A673 (cell line): ENCODE data around the gene MAGEB6B. TPM values are rescaled to one million over a fixed set of nuclear protein-coding genes. Genes with fewer than 3 reads are reported as not detected.

ENCODE experiments used
- Bru-seq: library from RNA; stranded (reverse); fragments of 400-500 nt; gene quantifications from one replicate; lab custom pipeline; 2021; lab: Mats Ljungman, UMichigan
- BruChase-seq, 2 experiments: library from RNA; stranded (reverse); fragments of 400-500 nt; gene quantifications; one replicate each; lab custom pipeline; 2021; lab: Mats Ljungman, UMichigan
- BruUV-seq: library from RNA; stranded (reverse); fragments of 400-500 nt; replicated peaks from 2 replicates; lab custom pipeline; 2021; lab: Mats Ljungman, UMichigan
- CTCF ChIA-PET: fragments of 300-600 bp; sonication (Branson Sonifier 250); formaldehyde crosslinking; loops from one replicate; lab custom pipeline; 2022; ENCODE audit warnings: antibody characterized with exemption; lab: Charles Lee
- POLR2A ChIA-PET: fragments of 300-600 bp; sonication (Branson Sonifier 250); formaldehyde crosslinking; loops from one replicate; lab custom pipeline; 2022; ENCODE audit warnings: antibody characterized with exemption; ENCODE audit not compliant: low non-redundant PET; lab: Charles Lee
- DNase-seq: peaks from one replicate; pipeline ENCODE4 v3.0.0-alpha.2; 2015; ENCODE audit warnings: low spot score
- H3K27ac ChIP-seq: fragments of 200-600 bp; sonication (generic); 2 replicates; pipeline ENCODE4 v1.5.1; 2016; ENCODE audit warnings: mixed run types, low read depth, mild to moderate bottlenecking, mixed read lengths, antibody characterized with exemption, low read length; ENCODE audit not compliant: poor library complexity, severe bottlenecking
- H3K27me3 ChIP-seq: fragments of 200-600 bp; sonication (generic); replicated peaks from 2 replicates; pipeline ENCODE4 v1.6.1; 2017; ENCODE audit warnings: mixed run types, low read depth, mild to moderate bottlenecking, mixed read lengths, antibody characterized with exemption, low read length; ENCODE audit not compliant: insufficient read depth, poor library complexity
- H3K36me3 ChIP-seq: fragments of 200-600 bp; sonication (generic); 2 replicates; pipeline ENCODE4 v1.6.1; 2016; ENCODE audit warnings: mixed run types, mild to moderate bottlenecking, mixed read lengths, antibody characterized with exemption, low read length; ENCODE audit not compliant: insufficient read depth, poor library complexity, severe bottlenecking
- H3K4me1 ChIP-seq: fragments of 200-600 bp; sonication (generic); 2 replicates; pipeline ENCODE4 v1.6.1; 2017; ENCODE audit warnings: mixed run types, mild to moderate bottlenecking, mixed read lengths, antibody characterized with exemption, low read length; ENCODE audit not compliant: insufficient read depth, poor library complexity, severe bottlenecking
- H3K4me3 ChIP-seq: fragments of 200-600 bp; sonication (generic); 2 replicates; pipeline ENCODE4 v1.5.1; 2016; ENCODE audit warnings: low read depth, mixed run types, mild to moderate bottlenecking, mixed read lengths, low read length; ENCODE audit not compliant: poor library complexity, severe bottlenecking
- H3K9me3 ChIP-seq: fragments of 200-600 bp; sonication (generic); 2 replicates; pipeline ENCODE4 v1.6.1; 2016; ENCODE audit warnings: mixed run types, low read depth, mild to moderate bottlenecking, mixed read lengths, antibody characterized with exemption, low read length; ENCODE audit not compliant: poor library complexity, severe bottlenecking
- EZH2 ChIP-seq: fragments of 200-600 bp; sonication (generic); IDR thresholded peaks from 2 replicates; pipeline ENCODE4 v1.6.1; 2017; ENCODE audit warnings: borderline replicate concordance, low read depth, mild to moderate bottlenecking, mixed read lengths, antibody characterized with exemption, low read length; ENCODE audit not compliant: poor library complexity, severe bottlenecking
- intact Hi-C: fragments of 100-400 bp; cut with micrococcal nuclease; formaldehyde crosslinking; loops from one replicate; pipeline ENCODE4 v1.10.0; 2022; ENCODE audit not compliant: unreplicated experiment
- long read RNA-seq: library from polyadenylated mRNA; stranded (forward); transcript quantifications from one replicate; pipeline ENCODE4 v2.0.0, GENCODE V29; 2022
- total RNA-seq: library from RNA; stranded (reverse); gene quantifications from 2 replicates; pipeline ENCODE4 v1.2.3, GENCODE V29; 2021
- TF ChIP-seq, protein P1 (sequence below): fragments of 300-800, 200-600 bp; sonication (generic); conservative IDR thresholded peaks from 2 replicates; pipeline ENCODE4 v1.5.1; 2017; ENCODE audit warnings: low read depth, mild to moderate bottlenecking, antibody characterized with exemption, low read length, moderate library complexity, mixed read lengths

The MAGEB6B gene, protein sequence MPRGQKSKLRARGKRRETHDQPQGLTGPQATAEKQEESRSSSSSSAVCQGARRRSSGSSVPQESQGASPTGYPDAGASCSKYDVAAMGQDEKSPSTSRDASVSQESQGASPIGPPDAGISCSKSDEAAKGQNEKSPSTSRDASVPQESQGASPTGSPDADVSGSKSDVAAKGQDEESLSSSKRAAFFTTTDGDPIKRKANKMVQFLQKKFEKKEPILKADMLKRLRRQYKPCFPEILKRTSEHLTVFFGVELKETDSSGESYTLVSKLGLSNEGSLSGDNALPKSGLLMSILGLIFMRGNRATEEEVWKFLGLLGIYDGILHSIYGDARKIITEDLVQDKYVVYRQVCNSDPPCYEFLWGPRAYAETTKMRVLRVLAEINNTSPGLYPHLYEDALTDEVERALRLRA
- not detected in 2 replicates for total RNA-seq
- Bru-seq, nascent RNA = not detected
- not detected for BruChase-seq, experiment 1, labeled RNA remaining after a 2-hour chase
- BruChase-seq, experiment 2, labeled RNA remaining after a 6-hour chase = not detected
- long read RNA-seq = 0 reads

DNA sequence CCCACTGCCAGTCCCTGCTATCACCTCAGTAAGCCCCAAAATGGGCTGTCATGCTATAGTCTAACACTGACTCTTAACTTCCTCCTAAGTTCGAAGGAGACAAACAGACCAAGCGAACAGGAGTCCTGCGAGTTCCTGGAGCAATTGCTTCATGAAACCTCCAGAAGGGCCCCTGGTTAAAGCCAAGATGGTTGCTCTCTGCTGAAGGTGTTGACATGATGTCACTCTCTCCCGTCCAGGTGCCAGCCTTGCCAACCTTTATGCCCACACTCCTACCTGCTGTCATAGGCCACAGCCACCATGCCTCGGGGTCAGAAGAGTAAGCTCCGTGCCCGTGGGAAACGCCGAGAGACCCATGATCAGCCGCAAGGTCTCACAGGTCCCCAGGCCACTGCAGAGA is at the start of gene MAGEB6B:
TSS of gene MAGEB6B (plus strand) at position 301 of the 400 bp plus-strand sequence. CDS start at position 301, 0 bp downstream.
- ChIA-PET POLR2A (no interaction called here), CTCF (no interaction called here)
- Histone ChIP-seq H3K36me3 (no peaks in the 10 kb centered on the region), H3K4me3 (no peak within 1 kb of the TSS), H3K27me3 (no peaks in the 10 kb centered on the region), H3K9me3 (no peaks in the 10 kb centered on the region), H3K27ac (no peak within 1 kb of the TSS), H3K4me1 (no peaks in the 10 kb centered on the region)
- intact Hi-C loops = no loop called here
- no peak for DNase-seq
- TF ChIP-seq EZH2 = no peak
- TF ChIP-seq, protein P1, sequence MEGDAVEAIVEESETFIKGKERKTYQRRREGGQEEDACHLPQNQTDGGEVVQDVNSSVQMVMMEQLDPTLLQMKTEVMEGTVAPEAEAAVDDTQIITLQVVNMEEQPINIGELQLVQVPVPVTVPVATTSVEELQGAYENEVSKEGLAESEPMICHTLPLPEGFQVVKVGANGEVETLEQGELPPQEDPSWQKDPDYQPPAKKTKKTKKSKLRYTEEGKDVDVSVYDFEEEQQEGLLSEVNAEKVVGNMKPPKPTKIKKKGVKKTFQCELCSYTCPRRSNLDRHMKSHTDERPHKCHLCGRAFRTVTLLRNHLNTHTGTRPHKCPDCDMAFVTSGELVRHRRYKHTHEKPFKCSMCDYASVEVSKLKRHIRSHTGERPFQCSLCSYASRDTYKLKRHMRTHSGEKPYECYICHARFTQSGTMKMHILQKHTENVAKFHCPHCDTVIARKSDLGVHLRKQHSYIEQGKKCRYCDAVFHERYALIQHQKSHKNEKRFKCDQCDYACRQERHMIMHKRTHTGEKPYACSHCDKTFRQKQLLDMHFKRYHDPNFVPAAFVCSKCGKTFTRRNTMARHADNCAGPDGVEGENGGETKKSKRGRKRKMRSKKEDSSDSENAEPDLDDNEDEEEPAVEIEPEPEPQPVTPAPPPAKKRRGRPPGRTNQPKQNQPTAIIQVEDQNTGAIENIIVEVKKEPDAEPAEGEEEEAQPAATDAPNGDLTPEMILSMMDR = no peak
- BruUV-seq = no TSS peak

DNA sequence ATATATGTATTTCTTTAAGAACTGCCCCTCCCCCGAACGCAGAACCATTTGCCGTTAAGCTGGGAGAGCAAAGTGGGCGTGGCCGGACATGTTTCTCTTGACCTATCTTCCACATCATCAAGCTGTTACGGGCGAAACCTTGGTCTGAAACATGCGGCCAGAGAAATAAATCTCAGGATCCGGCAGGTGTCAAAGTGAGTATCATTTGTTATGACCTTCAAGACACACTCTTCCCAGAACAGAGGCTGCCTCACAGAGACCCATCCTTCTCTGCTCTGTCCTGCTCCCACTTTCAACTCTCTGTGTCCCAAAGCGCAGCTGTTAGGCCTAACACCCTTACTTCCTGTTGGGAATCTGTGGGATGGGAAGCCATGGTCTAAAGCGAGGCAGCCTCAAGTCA is 22.1 kb upstream of the MAGEB6B start, which contains the start of gene MAGEB18:
TSS of gene MAGEB18 (plus strand) at position 70 of the 400 bp plus-strand sequence. CDS start 643 bp downstream, outside the sequence.
- H3K4me3 ChIP-seq = no peak within 1 kb of the TSS
- no peak for TF ChIP-seq EZH2
- TF ChIP-seq, protein P1 = no peak
- POLR2A ChIA-PET = no interaction called here

DNA sequence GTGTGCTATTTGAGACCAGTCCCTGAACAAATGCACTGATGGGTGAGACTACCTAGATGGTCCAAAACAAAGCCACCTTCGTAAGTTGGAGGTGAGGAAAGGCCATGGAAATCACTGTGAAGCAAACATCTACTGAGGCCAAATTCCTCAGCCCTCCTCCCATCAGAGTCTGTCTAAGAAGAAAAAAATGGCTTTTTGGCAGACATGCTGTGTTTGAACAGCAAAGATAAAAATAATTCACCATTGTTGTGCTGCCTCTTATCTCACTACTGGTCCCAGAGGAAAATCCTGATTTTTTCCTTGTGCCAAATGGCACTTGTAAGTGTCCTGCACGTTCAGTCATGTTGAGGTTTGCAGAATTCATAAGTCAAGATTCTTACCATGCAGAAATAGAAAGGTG is 14.4 kb upstream of the MAGEB6B start:
- no peak for DNase-seq
- Histone ChIP-seq H3K27me3 (no peaks in the 10 kb centered on the region), H3K27ac (no peak overlapping the region), H3K4me3 (no peak overlapping the region), H3K4me1 (no peaks in the 10 kb centered on the region), H3K9me3 (no peaks in the 10 kb centered on the region), H3K36me3 (no peaks in the 10 kb centered on the region)
- TF ChIP-seq, protein P1 = no peak
- TF ChIP-seq EZH2 = no peak
- POLR2A ChIA-PET = no interaction called here
- intact Hi-C loops = no loop called here
- no TSS peak for BruUV-seq
- CTCF ChIA-PET = no interaction called here

More for the DNA sequence above, 22.1 kb upstream of the MAGEB6B start, which contains the start of gene MAGEB18:
- no peaks in the 10 kb centered on the region for H3K27me3 ChIP-seq
- BruUV-seq = no TSS peak
- H3K27ac ChIP-seq = no peak within 1 kb of the TSS
- CTCF ChIA-PET = no interaction called here
- H3K4me1 ChIP-seq = no peaks in the 10 kb centered on the region
- no peaks in the 10 kb centered on the region for H3K9me3 ChIP-seq
- intact Hi-C loops = no loop called here
- H3K36me3 ChIP-seq = no peaks in the 10 kb centered on the region
- no peak for DNase-seq
